GM19468 (cell line): ENCODE results near the gene ATP2A1.
"Not testable (repeated sequence)": the region's sequence is repeated elsewhere in the genome, so short reads cannot be mapped to it uniquely, and the experiment has no call there.

Experiments used
- ATAC-seq: cut with Tn5 transposase; IDR thresholded peaks from one replicate; pipeline ENCODE4 v1.9.1; 2021; ENCODE audit warnings: mild to moderate bottlenecking, moderate library complexity, moderate number of reproducible peaks; ENCODE audit not compliant: unreplicated experiment; ENCODE audit errors: extremely low read depth

Gene ATP2A1

DNA sequence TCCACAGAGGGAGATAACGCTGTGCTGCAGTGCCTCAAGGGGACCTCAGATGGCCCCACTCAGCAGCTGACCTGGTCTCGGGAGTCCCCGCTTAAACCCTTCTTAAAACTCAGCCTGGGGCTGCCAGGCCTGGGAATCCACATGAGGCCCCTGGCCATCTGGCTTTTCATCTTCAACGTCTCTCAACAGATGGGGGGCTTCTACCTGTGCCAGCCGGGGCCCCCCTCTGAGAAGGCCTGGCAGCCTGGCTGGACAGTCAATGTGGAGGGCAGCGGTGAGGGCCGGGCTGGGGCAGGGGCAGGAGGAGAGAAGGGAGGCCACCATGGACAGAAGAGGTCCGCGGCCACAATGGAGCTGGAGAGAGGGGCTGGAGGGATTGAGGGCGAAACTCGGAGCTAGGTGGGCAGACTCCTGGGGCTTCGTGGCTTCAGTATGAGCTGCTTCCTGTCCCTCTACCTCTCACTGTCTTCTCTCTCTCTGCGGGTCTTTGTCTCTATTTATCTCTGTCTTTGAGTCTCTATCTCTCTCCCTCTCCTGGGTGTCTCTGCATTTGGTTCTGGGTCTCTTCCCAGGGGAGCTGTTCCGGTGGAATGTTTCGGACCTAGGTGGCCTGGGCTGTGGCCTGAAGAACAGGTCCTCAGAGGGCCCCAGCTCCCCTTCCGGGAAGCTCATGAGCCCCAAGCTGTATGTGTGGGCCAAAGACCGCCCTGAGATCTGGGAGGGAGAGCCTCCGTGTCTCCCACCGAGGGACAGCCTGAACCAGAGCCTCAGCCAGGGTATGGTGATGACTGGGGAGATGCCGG is 54.3 kb downstream of the ATP2A1 start:
- no peak for ATAC-seq

DNA sequence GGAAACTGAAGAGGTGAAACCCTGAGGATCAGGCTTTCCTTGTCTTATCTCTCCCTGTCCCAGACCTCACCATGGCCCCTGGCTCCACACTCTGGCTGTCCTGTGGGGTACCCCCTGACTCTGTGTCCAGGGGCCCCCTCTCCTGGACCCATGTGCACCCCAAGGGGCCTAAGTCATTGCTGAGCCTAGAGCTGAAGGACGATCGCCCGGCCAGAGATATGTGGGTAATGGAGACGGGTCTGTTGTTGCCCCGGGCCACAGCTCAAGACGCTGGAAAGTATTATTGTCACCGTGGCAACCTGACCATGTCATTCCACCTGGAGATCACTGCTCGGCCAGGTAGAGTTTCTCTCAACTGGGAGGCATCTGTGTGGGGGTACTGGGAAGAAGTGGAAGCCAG is 54.9 kb downstream of the ATP2A1 start:
- ATAC-seq, result no peak

DNA sequence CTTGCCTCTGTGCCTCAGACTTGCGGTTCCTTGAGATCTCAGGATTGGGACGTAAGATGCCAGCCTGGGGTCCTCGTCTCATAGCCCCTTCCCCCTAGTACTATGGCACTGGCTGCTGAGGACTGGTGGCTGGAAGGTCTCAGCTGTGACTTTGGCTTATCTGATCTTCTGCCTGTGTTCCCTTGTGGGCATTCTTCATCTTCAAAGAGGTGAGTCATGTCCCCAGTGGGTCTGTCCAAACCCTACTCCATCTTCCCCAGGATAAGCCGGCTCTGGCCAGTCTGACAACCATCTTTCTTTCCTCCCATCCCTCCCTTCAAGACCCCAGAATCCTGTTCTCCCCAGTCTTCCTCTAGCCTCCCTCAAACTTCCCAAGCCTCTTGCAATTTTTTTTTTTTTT is 57.1 kb downstream of the ATP2A1 start:
- no peak for ATAC-seq

DNA sequence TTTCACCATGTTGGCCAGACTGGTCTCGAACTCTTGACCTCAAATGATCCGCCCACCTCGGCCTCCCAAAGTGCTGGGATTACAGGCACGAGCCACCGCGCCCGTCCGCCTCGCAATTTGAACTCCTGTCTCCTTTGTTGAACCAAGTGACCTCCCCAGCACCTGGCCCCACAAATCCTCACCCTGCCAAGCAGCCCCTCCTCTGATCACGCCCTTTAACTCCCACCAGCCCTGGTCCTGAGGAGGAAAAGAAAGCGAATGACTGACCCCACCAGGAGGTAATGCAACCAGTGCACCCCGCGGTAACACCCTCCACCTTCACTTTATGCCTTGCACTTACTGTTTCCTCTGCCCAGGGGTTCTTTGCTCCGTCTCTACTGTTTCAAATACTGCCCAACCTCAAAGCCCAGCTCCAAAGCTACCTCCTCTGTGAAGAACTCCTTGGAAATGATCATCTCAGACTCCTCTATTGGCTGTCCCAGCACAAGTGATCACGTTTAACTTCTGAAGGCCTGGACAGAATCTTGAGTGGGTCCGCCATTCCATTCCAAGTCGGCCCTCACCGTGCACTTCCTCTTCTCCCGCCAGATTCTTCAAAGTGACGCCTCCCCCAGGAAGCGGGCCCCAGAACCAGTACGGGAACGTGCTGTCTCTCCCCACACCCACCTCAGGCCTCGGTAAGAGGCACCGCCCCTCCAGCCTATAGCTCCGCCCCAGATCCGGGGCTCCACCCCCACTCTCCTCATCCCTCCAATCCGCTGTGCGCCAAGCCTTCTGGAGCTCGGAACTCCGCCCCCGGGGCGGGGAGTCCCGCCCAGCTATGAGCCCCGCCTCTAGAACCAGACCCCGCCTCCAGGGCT is 57.9 kb downstream of the ATP2A1 start:
- ATAC-seq, result peak; percentile 89

DNA sequence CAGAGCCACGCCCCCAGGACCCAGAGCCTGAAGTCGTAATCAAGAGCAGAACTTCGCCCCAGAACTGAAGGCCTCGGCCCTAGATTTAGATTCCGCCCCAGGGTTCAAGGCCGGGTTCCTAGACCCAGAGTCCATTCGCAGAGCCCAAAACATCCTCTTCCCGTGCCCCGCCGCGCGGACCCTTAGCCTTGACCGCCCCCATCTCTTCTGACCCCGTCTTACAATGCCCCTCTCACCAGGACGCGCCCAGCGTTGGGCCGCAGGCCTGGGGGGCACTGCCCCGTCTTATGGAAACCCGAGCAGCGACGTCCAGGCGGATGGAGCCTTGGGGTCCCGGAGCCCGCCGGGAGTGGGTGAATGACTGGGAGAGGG is 58.5 kb downstream of the ATP2A1 start:
- no peak for ATAC-seq

DNA sequence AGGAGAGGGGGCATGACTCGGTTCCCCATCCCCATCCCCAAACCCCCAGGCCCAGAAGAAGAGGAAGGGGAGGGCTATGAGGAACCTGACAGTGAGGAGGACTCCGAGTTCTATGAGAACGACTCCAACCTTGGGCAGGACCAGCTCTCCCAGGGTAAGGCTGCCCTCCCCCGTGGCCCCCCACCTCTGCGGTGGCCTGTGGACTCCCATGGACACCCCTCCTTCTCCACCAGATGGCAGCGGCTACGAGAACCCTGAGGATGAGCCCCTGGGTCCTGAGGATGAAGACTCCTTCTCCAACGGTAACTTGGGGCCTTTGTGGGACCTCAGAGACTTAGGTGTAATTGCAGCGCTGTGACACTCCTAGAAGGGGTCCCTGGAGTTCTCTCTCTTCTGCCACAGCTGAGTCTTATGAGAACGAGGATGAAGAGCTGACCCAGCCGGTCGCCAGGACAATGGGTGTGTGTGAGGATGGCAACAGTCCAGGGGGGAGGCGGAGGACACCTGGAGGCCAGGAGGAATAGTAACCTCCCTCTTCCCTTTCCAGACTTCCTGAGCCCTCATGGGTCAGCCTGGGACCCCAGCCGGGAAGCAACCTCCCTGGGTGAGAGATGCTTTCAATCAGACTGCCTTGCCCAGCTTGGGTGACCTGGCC is 59.1 kb downstream of the ATP2A1 start:
- ATAC-seq, result no peak

DNA sequence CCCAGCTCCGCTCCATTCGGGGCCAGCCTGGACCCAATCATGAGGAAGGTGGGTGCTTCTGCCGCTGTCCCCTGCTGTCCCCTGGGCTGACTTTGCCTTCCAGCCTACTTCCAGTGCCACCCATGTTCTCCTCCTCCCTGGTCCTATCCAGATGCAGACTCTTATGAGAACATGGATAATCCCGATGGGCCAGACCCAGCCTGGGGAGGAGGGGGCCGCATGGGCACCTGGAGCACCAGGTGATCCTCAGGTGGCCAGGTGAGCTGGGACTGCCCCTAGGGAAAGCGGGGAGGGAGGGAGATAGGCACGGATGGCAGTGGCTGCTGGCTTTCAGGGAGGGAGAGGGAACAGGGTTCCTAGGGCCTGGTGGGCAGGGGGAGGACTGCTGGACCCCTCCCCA is 60.4 kb downstream of the ATP2A1 start:
- ATAC-seq, result no peak

DNA sequence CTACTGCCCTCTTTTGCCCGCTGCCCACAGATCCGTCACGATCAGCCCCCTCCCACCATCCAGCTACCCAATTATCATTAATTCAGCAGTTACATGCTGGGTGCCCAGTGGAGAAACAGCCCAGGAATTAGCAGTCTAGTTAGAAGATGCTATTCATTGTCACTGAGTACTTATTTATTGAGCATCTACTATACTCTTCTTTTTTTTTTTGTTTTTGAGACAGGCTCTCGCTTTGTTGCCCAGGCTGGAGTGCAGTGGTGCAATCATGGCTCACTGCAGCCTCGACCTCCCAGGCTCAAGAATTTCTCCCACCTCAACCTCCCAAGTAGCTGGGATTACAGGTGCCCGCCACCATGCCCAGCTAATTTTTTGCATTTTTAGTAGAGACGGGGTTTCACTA is 61.5 kb downstream of the ATP2A1 start:
- not testable (repeated sequence) for ATAC-seq

DNA sequence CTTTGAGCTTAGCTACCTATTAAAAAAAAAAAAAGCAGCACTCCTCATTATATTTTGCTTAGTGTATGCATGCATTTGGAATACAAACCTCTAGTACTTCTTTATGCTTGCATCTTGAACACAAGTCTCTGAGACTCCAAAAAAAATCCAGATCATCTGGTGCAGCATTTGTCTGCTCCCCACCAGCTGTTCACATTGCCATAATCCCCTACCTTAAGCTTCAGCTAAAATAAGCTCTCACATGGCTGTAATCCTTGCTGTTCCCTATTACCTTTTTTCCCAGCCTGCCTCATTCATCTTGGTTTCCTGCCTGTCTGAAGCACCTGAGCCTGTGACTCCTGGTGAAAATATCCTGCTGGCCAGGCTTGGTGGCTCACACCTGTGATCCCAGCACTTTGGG is 65.0 kb downstream of the ATP2A1 start:
- no peak for ATAC-seq

DNA sequence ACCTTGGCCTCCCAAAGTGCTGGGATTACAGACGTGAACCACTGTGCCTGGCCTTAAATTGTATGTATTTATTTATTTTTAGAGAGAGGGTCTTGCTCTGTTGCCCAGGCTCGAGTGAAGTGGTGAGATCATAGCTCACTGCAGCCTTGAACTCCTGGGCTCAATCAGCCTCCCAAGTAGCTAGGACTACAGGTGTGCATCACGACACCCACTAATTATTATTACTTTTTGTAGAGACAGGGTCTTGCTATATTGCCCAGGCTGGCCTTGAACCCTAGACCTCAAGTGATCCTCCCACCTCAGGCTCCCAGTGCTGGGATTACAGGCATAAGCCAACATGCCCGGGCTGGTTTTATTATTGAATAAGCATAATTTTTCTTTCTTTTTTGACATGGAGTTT is 68.4 kb downstream of the ATP2A1 start:
- ATAC-seq, result no peak

DNA sequence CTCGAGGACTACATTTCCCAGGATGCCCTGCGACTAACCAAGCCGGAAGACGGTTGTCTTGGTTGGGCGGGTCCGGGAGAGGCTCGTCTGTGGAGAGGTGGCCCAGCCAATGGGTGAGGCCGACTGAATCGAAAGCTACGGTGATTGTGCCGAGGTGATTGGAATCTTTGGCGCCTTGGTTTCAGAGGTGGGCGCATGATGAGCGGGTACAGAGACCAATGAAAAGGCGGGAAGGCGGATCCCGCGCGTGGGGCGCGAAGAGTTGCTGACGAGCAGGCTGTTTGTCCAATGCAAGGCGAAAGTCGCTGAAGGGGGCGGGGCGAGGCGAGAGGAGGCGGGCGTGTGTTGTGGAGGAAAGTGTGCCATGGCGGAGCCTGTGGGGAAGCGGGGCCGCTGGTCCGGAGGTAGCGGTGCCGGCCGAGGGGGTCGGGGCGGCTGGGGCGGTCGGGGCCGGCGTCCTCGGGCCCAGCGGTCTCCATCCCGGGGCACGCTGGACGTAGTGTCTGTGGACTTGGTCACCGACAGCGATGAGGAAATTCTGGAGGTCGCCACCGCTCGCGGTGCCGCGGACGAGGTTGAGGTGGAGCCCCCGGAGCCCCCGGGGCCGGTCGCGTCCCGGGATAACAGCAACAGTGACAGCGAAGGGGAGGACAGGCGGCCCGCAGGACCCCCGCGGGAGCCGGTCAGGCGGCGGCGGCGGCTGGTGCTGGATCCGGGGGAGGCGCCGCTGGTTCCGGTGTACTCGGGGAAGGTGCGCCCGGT is 72.5 kb downstream of the ATP2A1 start, which contains the start of gene NFATC2IP:
NFATC2IP (plus strand) TSS at position 290 of the 762 bp plus-strand sequence; CDS start at position 365, 75 bp downstream.
- peak; percentile 92 for ATAC-seq

DNA sequence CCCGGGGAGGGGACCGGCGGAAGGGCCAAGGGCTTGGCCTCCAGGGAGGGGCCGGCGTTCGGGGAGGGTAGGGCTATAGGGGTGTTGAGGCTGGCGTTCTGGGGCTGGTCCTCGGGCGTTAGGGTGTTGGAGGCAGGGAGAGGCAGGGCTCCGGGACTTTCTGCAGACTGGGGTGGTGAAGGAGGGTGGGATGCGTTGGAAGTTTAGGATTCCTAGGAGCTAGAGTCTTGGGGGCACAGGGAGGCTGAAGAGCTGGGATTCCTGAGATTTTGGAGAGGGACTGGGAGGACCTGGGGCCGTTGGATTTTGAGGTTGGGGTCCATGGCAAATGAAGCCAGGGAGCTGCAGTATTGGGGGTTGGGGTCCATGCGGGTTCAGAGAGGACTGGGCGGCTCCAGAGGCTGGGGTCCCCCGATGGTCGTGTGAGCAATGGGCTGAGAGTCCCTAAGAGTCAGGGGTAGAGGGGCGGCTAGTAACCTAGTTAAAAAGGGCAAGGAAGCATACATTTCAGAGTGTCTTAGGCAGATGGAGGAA is 73.2 kb downstream of the ATP2A1 start:
- no peak for ATAC-seq
